ENCODE data around the gene NDUFAF3.
A peak's percentile ranks its signal among the peaks of the same experiment; 100 is the strongest.

The NDUFAF3 gene

GRCh38 chr3:48982686-48983085 lies 39.2 kb upstream of the NDUFAF3 start:
- no peak for TF ChIP-seq CTCF (IDR thresholded peaks at IDR 0.05; ENCODE audit: unreplicated experiment in 3 of 3)
- Mint-ChIP-seq H3K27ac (no peak overlapping the region), H3K36me3 (ENCODE audit: low read depth) (peaks cover 44% of the 10 kb centered on the region), H3K9me3 (no peaks in the 10 kb centered on the region), H3K27me3 (ENCODE audit: low read depth) (no peaks in the 10 kb centered on the region), H3K4me3 (no peak overlapping the region), H3K4me1 (peaks cover under 1% of the 10 kb centered on the region)

- no peak overlapping the region for H3K4me3 Mint-ChIP-seq
- no peaks in the 10 kb centered on the region for H3K27me3 Mint-ChIP-seq (ENCODE audit: low read depth)
- peaks cover 5% of the 10 kb centered on the region for H3K4me1 Mint-ChIP-seq
- no peak for TF ChIP-seq CTCF (IDR thresholded peaks at IDR 0.05; ENCODE audit: unreplicated experiment in 3 of 3)
- H3K9me3 Mint-ChIP-seq, result no peaks in the 10 kb centered on the region
- H3K36me3 Mint-ChIP-seq (ENCODE audit: low read depth), result peaks cover 41% of the 10 kb centered on the region
- no peak overlapping the region for H3K27ac Mint-ChIP-seq
Measured at GRCh38 chr3:48983096-48983495, 38.8 kb upstream of the NDUFAF3 start.

GRCh38 chr3:48984663-48985062 lies 37.3 kb upstream of the NDUFAF3 start:
- peaks cover 33% of the 10 kb centered on the region for H3K36me3 Mint-ChIP-seq (ENCODE audit: low read depth)
- H3K9me3 Mint-ChIP-seq, result no peaks in the 10 kb centered on the region
- no peak for TF ChIP-seq CTCF (IDR thresholded peaks at IDR 0.05; ENCODE audit: unreplicated experiment in 3 of 3)
- no peak overlapping the region for H3K4me3 Mint-ChIP-seq
- no peak overlapping the region for H3K27ac Mint-ChIP-seq
- H3K27me3 Mint-ChIP-seq (ENCODE audit: low read depth), result no peaks in the 10 kb centered on the region
- H3K4me1 Mint-ChIP-seq, result peaks cover 15% of the 10 kb centered on the region

GRCh38 chr3:48985831-48986376 lies 36.0 kb upstream of the NDUFAF3 start:
- Mint-ChIP-seq H3K4me1 (peaks cover 18% of the 10 kb centered on the region), H3K4me3 (peak overlapping the region in 1 of 3 experiments; percentile 9), H3K9me3 (no peaks in the 10 kb centered on the region), H3K36me3 (ENCODE audit: low read depth) (peaks cover 26% of the 10 kb centered on the region), H3K27me3 (ENCODE audit: low read depth) (no peaks in the 10 kb centered on the region), H3K27ac (no peak overlapping the region)
- TF ChIP-seq CTCF (IDR thresholded peaks at IDR 0.05; ENCODE audit: unreplicated experiment in 3 of 3), result no peak

GRCh38 chr3:48989126-48989795 lies 32.7 kb upstream of the NDUFAF3 start:
- peak overlapping the region; percentile 87 to 98 (median 97) for H3K4me3 Mint-ChIP-seq
- no peaks in the 10 kb centered on the region for H3K9me3 Mint-ChIP-seq
- no peak for TF ChIP-seq CTCF (IDR thresholded peaks at IDR 0.05; ENCODE audit: unreplicated experiment in 3 of 3)
- H3K27me3 Mint-ChIP-seq (ENCODE audit: low read depth), result no peaks in the 10 kb centered on the region
- peaks cover 30% of the 10 kb centered on the region for H3K4me1 Mint-ChIP-seq
- peaks cover 3% of the 10 kb centered on the region for H3K36me3 Mint-ChIP-seq (ENCODE audit: low read depth)
- peak overlapping the region; percentile 94 to 98 (median 97) for H3K27ac Mint-ChIP-seq

Measured in nephron (organoid).